Cerebellar nuclear complex (tissue), 1 donor: ENCODE measurements around the gene PAM.

Experiments used
- DNase-seq, 2 experiments: peaks; one replicate each; lab custom pipeline; 2025; lab: John Stamatoyannopoulos, UW

Gene PAM

DNA sequence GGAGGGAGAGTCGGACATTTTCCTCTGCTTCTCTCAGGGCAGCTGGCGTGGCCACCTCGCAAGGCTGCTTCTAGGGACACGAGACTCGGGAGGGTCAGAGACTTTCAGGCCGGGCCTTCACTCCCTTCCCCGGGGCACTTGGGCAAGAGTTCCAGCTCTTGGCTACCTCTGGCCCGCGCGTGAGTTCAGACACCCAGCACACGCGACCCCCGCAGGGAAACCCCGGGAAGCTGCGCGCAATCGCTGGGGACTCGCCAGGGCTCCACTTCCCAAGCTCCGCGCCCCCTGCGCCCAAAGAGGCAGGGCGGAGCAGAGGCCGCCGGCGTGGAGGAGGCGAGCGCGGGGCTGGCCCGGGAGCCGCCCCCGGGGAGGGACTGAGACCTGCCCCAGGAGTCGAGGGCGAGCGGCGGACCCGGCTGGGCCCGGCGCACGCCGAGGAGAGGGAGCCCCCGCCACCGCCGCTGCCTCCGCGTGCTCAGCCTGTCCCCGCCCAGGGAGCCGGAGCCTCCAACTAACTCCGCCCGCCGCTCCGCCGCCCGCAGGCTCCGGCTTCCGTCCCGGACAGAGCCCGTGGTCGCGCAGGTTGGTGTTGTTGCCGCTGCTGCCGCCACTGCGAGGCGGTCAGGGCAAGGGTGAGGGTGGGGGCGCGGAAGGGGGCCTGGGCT is at the start of gene PAM:
PAM (plus strand) TSS at position 539 of the 665 bp plus-strand sequence. CDS start 110,891 bp downstream, outside the sequence.
- no peak for DNase-seq

DNA sequence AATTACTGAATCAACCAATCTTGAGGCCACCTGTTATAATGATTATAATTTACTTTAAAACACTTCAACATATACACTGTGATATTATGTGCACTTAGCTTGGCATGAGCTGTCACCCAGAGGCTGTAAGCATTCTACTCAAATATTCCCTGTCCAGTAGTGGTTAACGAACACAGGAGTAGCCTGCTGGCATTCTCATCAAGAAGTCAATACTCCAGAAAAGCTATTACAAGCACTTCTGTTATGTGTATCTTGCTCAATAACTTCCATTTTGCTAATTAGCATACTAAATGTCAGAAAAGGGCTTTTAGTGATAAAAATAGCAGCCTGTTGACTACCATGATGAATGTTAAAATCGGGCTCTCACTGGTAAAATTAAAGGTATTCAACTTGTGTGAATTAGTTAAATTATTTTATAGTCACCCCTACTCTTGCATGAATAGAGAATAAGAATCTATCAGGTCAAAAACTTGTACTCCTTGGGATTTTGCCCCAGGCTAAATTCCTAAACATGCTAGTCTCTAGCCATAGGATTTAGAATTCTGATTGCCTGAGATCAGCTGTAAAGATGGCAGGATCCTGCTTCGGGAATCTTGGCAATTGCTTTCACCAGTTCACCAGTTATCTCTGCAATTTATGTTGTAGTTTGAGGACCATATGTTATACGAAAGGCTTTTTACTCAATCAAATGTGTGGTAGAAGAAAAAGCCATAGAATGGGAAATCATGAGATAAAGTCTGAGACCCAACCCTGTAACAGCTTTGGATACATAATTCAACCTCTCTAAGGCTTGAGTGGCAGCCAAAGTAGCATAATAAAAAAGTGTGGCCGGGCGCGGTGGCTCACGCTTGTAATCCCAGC is 43.4 kb upstream of the PAM start:
- DNase-seq = no peak

DNA sequence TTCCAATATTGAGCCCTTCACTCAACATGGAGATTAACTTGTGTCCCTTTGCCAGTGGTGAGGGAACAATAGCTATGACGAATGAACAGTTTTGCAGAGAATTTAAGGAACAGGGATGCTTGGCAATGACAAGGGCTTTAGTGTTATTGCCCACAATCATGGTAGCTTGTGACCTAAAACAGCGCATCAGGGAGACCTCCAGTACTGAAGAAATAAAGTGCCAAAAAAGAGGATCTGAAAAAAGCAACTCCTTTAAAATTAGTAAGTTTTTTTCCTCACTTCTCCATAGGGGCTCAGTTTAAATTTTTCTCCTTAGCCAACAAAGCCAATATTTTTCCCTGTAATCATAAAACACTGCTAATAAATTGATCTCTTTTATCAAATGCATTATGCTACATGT is 41.8 kb upstream of the PAM start:
- no peak for DNase-seq

DNA sequence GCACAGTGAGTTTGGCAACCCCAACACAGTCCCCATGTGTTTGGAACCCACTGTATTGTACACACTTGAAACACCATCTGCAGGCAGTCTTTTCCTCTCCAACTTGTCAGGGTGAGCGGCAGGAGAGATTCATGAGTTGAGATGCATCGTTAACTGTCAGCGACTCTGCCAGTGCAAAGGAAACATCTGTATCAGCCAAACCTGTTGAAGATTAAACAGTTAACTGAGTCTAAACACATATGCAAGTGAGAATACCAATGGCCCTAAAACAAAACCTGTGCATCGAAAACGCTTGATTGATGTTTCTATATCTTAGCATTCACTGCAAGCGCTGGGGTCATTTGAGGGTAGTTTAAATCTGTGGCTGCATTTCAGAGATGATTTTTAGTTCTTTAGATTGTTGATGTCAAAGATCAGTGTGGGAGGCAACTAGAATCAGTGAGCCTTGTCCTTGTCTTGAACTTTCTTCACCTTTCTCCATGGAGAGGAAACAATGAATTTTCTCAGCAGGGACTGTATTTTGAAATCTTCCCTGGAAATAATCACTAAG is 41.3 kb upstream of the PAM start:
- no peak for DNase-seq

DNA sequence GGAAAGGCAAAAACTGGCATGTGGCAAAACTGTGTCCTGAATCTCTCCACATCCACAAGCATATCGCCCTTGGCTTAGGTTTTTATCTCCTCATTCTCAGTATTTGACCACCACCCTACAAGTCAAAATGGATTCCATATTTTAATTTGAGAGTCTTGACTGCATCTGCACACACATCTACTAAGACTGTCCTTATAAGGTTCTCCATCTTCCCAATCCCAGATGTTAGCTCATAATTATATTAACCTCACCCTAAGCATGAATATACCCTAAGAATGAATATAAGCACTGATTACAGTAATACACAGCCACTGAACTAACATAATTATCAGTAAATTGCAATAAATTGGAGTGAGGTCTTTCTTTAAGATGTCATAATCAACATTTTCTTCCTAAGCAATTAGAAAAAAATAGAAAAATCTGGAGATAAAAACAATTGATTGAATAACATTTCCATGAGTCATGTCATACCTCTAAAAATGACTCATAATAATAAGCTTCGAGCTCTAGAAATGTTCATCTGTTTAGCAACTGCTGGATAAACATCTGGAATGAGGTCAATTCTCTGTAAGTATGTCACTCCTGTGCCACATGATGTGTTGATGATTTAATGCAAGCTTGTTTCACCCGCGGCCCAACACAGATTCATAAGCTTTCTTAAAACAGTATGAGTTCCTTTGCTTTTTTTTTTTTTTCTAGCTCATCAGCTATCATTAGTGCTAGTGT is 39.9 kb upstream of the PAM start:
- DNase-seq = no peak

DNA sequence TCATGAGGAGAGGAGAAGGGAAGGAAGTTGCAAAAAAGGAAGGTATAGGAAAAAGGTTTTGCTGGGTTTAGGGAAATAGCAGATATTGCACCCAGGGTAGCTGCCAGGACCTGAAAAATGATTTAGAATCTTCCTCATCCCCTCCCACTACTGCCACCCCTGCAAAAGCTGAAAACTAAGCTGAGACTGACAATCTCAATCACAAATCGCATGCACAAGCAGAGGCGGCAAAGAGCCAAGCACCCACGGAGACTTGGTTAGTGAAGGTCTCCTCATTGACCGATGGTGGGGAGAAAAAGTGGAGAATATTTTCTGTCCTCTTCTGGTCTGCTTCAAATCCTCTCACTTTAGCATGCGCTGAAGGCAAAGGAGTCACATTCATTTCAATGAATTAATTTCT is 39.1 kb upstream of the PAM start:
- no peak for DNase-seq

DNA sequence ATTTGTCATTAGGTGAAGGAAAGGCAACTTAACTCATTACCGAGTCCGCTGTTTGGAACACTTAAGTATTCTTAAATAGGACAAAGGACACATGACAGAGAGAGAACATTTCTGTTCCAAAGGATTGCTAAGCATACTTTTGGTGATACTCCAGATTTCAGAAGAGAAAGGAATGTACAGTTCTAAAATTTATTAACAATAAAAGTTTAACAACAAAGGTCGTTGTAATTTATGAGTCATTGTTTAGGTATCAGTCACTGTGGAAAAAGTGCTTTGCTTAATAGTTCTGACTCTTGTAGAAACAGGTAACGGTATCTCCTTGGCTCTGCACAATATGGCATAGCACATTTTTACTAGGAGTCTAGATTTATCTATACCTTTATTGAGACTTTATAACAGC is 36.3 kb upstream of the PAM start:
- DNase-seq = no peak

DNA sequence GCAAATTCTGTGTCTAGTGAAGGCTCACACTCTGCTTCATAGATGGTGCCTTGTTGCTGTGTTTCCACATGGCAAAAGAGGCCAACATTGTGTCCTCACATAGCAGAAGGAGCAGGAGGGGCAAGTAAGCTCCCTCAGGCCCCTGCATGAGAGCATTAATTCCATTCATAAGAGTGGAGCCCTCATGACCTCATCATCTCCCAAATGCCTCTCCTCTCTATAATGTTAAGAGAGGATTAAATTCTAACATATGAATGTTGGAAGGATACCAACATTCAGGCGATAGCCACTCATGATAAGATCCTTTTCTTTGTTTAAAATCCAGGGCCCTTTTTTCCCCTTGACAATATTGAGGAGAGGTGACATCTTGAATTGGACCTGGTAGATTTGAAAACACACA is 35.2 kb upstream of the PAM start:
- DNase-seq = no peak

DNA sequence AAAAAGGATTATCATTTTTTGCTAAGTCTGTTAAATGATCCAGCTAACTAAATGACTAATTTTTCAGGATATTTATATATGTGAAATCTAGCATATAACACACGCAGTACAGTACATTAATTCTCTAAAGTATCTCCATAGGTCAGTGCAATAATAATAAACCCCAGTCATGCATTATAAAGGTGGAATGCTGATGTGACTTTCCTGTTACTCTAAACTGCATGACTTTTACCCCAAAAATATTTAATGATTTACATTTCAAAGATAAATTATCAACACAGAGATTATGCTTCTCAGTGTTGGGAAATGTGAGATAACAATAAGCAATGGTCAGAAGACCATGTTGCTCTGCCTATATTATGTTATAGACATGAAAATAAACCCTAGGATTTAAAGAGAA is 34.1 kb upstream of the PAM start:
- DNase-seq = no peak

DNA sequence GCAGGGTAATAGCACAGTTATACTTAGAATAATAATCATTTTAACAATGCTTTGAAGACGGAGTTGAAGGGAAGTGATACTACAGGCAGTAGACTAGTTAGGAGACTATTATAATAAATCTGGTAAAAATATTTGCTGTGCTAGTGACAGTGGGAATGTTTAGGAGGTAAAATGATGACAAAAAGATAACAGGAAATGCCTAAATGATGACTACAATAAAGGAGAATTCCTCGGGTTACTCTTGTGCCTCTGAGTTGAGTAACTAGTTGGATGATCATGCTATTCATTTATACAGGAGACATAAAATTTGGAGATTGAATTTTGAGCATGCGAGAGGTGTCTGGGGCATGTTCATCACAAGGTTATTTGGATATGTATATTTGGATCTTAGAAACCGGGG is 32.2 kb upstream of the PAM start:
- DNase-seq = no peak

DNA sequence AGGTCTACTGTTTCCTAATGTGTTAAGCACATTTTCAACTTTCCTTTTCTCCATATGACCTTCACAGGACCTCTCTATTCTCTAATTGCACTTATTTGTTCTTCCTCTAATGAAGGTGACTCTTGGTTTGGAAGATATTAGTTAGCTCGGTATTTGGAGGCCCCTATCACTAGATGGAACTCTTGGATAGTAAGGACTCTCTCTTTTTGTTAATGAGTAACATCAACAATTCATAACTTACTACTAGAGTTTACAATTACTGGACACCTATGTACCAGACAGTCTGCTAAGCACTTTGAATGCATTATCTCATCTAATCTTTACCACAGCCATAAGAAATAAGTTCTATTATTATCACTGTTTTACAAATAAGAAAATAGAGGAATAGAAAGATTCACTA is 23.4 kb upstream of the PAM start:
- no peak for DNase-seq

DNA sequence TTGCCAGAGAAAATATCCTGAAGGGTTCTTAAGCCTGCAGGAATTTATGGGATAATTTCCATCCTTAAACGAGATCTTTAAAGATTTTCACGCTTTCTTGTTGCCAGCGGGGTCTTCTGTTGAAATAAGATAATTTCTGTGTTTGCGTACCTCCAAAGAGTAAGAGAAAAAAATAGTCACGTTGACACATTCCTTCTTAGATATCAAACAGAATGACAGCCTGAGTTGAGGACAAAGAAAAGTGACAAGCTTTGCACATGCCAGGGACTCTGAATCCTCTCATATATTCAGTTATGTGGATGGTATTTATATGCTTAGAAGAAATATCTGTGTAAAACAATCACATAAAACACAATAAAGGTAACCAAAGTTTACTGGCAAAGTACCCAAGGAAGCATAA is 21.6 kb upstream of the PAM start:
- DNase-seq = no peak

DNA sequence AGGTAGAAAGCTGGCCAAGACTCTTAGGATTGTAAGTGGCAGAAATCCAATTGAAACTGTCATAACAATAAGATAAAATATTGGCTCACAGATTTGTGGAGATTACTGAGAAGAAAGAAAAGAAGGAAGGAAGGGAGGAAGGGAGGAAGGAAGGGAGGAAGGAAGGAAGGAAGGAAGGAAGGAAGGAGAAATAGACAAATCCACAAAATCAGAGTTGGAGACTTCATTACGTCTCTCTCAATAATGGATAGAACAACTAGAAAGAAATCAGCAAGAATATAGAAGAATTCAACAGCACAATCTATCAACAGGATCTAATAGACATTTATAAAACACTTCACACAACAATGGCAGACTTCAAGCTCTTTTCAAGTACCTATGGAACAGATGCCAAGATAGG is 17.9 kb upstream of the PAM start:
- no peak for DNase-seq

DNA sequence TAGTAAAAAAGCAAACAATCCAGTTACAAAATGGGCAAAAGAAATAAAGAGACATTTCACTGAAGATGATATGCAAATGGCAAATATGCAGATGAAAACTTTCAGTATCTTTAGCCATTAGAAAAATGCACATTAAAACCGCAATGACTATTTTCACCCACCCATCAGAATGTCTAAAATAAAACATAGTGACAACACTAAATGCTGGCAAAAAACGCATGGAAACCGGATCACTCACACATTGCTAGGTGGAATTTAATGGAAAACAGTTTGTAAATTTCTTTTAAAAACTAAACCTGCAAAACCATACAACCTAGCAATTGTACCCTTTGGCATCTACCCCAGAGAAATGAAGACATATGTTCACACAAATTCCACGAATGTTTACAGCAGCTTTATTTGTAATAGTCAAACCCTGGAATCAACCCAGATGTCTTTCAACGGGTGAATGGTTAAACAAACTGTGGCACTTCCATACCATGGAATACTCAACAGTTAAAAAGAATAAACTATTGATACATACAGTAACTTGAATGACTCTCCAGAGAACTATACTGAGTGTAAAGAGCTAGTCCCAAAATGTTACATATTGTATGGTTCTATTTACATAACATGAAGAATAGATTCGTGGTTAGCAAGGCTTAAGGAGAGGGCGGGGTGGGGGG is 17.2 kb upstream of the PAM start:
- DNase-seq = no peak

DNA sequence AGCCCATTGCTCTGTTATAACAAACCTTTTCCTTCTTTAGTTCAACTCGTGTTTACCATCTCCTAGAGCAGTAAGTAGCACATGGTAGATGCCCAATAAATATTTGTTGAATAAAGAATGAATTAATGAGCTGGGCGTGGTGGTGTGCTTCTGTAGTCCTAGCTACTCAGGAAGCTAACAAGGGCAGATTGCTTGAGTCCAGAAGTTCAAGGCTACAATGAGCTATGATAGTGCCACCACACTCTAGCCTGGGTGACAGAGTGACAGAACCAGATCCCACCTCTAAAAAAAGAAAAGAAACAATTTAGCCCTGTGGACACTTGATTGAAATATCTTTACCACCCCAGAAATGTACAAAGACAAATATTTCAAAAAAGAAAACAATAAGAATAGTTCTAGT is 14.6 kb upstream of the PAM start:
- DNase-seq = no peak

DNA sequence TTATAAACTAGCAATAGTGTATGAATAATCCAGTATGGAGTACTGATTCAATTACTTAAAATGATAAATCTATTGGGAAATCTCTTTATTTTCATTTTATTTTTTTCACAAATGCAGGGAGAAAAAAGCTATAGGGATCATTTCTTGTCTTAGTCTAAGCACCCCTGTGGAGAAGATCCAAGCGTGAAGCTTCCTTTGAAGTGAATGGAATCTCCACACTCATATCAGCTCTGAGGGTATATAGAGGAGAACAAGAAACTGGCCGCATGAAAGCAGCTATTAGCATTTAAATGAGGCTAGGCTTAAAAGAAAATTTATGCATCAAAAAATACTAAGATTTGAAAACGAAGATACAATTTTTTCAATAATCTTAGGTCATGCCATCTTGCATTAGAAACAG is 12.9 kb upstream of the PAM start:
- DNase-seq = no peak

DNA sequence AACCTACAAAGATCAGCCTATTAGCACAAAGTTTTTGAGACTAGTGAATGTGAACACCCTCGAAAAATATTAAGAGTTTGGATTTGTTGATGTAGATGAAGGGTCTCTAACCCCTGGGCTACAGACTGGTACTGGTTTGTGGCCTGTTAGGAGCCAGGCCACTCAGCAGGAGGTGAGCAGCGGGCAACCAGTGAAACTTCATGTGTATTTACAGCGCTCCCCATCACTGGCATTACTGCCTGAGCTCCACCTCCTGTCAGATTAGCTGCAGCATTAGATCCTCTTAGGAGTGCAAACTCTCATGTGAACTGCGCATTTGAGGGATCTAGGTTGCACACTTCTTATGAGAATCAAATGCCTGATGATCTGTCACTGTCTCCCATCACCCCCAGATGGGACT is 11.2 kb upstream of the PAM start:
- no peak for DNase-seq

DNA sequence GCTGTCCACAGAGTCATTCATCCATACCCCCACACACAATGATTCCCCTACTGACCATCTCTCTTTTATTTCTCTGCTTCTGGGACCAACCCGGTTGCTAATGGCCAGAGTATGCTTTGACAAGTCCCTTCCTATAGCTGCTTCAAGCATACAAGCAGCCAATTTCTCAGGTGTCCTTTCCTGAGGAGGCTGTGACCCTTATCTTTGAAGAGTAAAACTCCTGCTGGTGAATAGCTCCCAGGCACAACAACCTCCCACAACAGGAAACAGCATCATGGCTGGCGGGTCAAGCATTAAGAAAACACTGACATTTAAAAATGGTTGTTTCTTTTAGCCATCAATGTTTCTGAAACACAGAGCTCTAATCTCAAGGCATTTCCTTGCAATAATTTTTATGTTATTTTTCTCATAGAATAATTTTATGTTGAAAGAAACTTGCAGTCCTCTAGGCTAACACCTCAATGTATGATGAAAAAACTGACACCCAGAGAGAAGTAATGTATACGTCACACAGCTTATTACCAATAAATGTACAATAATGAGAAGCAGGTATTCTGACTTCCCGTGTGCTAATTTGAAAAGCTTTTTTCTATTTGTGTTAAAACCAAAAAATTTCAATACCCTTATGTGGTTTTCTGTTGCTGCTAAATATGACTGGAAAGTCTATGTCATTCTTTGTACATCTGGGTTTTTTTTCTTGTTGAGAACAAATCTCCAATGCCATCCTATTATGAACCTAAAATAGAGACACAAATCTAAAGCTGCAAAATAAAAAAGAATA is 7.5 kb upstream of the PAM start:
- DNase-seq = no peak

DNA sequence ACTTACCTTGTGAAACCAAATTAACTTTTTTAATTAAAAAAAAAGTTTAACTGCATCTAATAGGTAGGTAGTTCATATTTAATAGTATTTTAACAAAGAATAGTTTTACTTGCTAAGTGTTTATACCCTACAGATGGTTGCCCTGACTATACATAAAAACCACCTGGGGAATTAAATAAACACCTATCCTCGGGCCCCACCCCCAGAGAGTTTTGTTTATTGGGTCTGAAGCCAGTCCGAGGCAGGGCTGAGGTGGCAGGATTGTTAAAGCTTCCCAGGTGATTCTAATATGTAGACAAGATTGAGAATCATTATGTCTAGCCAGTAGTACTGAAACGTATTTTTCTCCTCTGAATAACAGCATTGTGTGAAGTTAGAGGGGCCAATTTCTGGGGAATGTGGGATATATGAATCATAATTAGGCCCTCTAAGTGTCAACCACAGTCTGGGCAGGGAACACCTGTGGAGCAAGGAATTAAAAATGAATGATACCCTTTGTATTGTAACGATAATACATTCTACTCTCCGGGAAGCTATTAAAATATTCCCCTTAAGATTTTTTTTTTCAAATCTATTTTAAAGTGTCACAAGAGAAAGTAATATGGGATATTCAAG is 5.6 kb upstream of the PAM start:
- DNase-seq = no peak

DNA sequence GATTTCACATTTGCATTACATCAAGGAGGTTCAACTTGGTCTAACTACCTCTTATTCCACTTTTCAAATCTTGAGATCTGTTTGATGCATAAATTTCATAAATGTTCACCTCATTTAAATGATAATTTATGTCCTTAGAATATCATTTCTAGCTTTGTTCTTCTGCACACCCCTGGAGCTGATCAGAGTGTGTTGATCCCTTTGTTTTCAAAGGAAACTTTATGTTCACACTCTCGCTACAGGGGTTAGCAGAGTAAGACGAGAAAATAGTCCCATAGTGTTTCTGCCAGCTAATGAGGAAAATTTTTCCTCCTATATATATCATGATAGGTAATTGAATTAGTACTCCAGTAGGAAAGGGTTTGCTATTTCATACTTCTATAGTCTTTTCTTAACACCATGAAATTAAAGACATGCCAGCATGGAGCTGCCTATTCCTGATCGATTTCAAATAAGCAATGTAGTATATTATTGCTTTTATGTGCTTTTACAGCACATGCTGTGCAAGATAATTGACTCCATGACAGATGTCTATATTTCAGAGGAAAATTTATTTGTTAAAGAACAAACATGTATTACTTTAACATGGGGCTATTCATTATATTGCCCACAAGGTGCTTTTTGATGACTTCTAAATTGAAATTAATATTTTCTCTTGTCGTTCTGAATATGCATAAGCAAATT is 4.8 kb upstream of the PAM start:
- no peak for DNase-seq
